ENCODE results near the gene ZNF599.

Gene ZNF599

GRCh38 chr19:34734537-34735103 is 38.4 kb downstream of the ZNF599 start:
- DNase-seq: peak in 1 of 2 donors; percentile 51

GRCh38 chr19:34733746-34734536 is 39.1 kb downstream of the ZNF599 start, which contains the start of gene ZNF181:
Gene ZNF181 (plus strand): TSS chr19:34734243. CDS start chr19:34735038, 795 bp downstream.
- peak; percentile 90 to 94 for DNase-seq

GRCh38 chr19:34733266-34733745 is 39.7 kb downstream of the ZNF599 start:
- DNase-seq: no peak

- no peak for DNase-seq
Observed at GRCh38 chr19:34732612-34733211, 40.3 kb downstream of the ZNF599 start.

GRCh38 chr19:34731964-34732363 is 41.1 kb downstream of the ZNF599 start:
- no peak for DNase-seq

GRCh38 chr19:34731019-34731829 is 41.8 kb downstream of the ZNF599 start:
- no peak for DNase-seq

- DNase-seq: no peak
Observed at GRCh38 chr19:34725400-34725799, 47.6 kb downstream of the ZNF599 start.

- DNase-seq: no peak
Observed at GRCh38 chr19:34722353-34722752, 50.7 kb downstream of the ZNF599 start.

- DNase-seq: no peak
Observed at GRCh38 chr19:34715357-34715756, 57.7 kb downstream of the ZNF599 start.

- DNase-seq: no peak
Observed at GRCh38 chr19:34713262-34713637, 59.8 kb downstream of the ZNF599 start.

GRCh38 chr19:34712395-34713261 is 60.4 kb downstream of the ZNF599 start:
- peak; percentile 25 to 60 for DNase-seq

GRCh38 chr19:34711890-34712289 is 61.1 kb downstream of the ZNF599 start:
- no peak for DNase-seq
